Stimulated activated CD4-positive, alpha-beta T cell treated with anti-CD3 and anti-CD28 coated beads, Interleukin-4, amount 100 ng/mL, for 24 hours (primary cell): ENCODE results near the gene RAD51B.

Experiments used
- DNase-seq: peaks from one replicate; pipeline ENCODE4 v3.0.0-alpha.2; 2020

The RAD51B gene

GRCh38 chr14:68571114-68571591 is 751.6 kb downstream of the RAD51B start:
- no peak for DNase-seq

- no peak for DNase-seq
Observed at GRCh38 chr14:68571928-68572525, 752.4 kb downstream of the RAD51B start.

GRCh38 chr14:68573126-68573525 is 753.5 kb downstream of the RAD51B start:
- no peak for DNase-seq

GRCh38 chr14:68573722-68574121 is 754.1 kb downstream of the RAD51B start:
- no peak for DNase-seq

- no peak for DNase-seq
Observed at GRCh38 chr14:68574461-68574860, 754.9 kb downstream of the RAD51B start.

GRCh38 chr14:68574906-68575305 is 755.3 kb downstream of the RAD51B start:
- DNase-seq: no peak

GRCh38 chr14:68575426-68575825 is 755.8 kb downstream of the RAD51B start:
- DNase-seq: no peak

- DNase-seq: no peak
Observed at GRCh38 chr14:68576031-68576430, 756.5 kb downstream of the RAD51B start.

- no peak for DNase-seq
Observed at GRCh38 chr14:68576496-68577244, 757.1 kb downstream of the RAD51B start.

GRCh38 chr14:68577802-68578541 is 758.4 kb downstream of the RAD51B start:
- DNase-seq: no peak

- no peak for DNase-seq
Observed at GRCh38 chr14:68578597-68578996, 759.0 kb downstream of the RAD51B start.

- no peak for DNase-seq
Observed at GRCh38 chr14:68580096-68580645, 760.6 kb downstream of the RAD51B start.

- DNase-seq: no peak
Observed at GRCh38 chr14:68580671-68581070, 761.1 kb downstream of the RAD51B start.

GRCh38 chr14:68583548-68584280 is 764.1 kb downstream of the RAD51B start:
- no peak for DNase-seq

GRCh38 chr14:68584786-68585185 is 765.2 kb downstream of the RAD51B start:
- DNase-seq: no peak

- DNase-seq: no peak
Observed at GRCh38 chr14:68585690-68586089, 766.1 kb downstream of the RAD51B start.

GRCh38 chr14:68586896-68587751 is 767.5 kb downstream of the RAD51B start:
- no peak for DNase-seq

GRCh38 chr14:68587931-68588330 is 768.4 kb downstream of the RAD51B start:
- no peak for DNase-seq

GRCh38 chr14:68589447-68590200 is 770.0 kb downstream of the RAD51B start:
- no peak for DNase-seq

- DNase-seq: no peak
Observed at GRCh38 chr14:68590201-68590522, 770.6 kb downstream of the RAD51B start.

GRCh38 chr14:68591786-68592185 is 772.2 kb downstream of the RAD51B start:
- no peak for DNase-seq
